GM21786 (cell line): ENCODE results near the gene RRP9.

Experiments
- ATAC-seq: cut with Tn5 transposase; IDR thresholded peaks from one replicate; pipeline ENCODE4 v1.9.1; 2021; ENCODE audit not compliant: unreplicated experiment

RRP9 gene

GRCh38 chr3:51957520-51958205 lies 16.0 kb upstream of the RRP9 start:
- no peak for ATAC-seq

GRCh38 chr3:51955893-51956770 lies 14.4 kb upstream of the RRP9 start:
- ATAC-seq, result no peak

GRCh38 chr3:51955175-51955892 lies 13.6 kb upstream of the RRP9 start, which contains the start of gene GPR62:
GPR62 (plus strand) TSS chr3:51955381; CDS start chr3:51955653, 272 bp downstream.
- no peak for ATAC-seq

- ATAC-seq, result no peak
Observed at GRCh38 chr3:51954713-51955112, 13.0 kb upstream of the RRP9 start.

GRCh38 chr3:51954105-51954504 lies 12.4 kb upstream of the RRP9 start:
- no peak for ATAC-seq

- no peak for ATAC-seq
Observed at GRCh38 chr3:51953445-51953844, 11.7 kb upstream of the RRP9 start.

- ATAC-seq, result no peak
Observed at GRCh38 chr3:51950899-51951298, 9.2 kb upstream of the RRP9 start.

GRCh38 chr3:51949121-51949520 lies 7.4 kb upstream of the RRP9 start:
- ATAC-seq, result no peak

- ATAC-seq, result no peak
Observed at GRCh38 chr3:51948016-51948580, 6.4 kb upstream of the RRP9 start.

GRCh38 chr3:51947215-51947900 lies 5.7 kb upstream of the RRP9 start:
- ATAC-seq, result no peak

GRCh38 chr3:51946796-51947195 lies 5.1 kb upstream of the RRP9 start:
- no peak for ATAC-seq

- ATAC-seq, result no peak
Observed at GRCh38 chr3:51945926-51946705, 4.4 kb upstream of the RRP9 start.

GRCh38 chr3:51945031-51945840 lies 3.5 kb upstream of the RRP9 start:
- no peak for ATAC-seq

GRCh38 chr3:51944451-51945021 lies 2.8 kb upstream of the RRP9 start:
- no peak for ATAC-seq

- ATAC-seq, result no peak
Observed at GRCh38 chr3:51943451-51944391, 2.0 kb upstream of the RRP9 start.

- ATAC-seq, result peak; percentile 27
Observed at GRCh38 chr3:51942603-51943450, 1.1 kb upstream of the RRP9 start.

- ATAC-seq, result no peak
Observed at GRCh38 chr3:51941463-51941797, 274 bp downstream of the RRP9 start.
